ENCODE measurements around the gene RGS3.

RGS3 gene

GRCh38 chr9:113444736-113445135 lies 18.8 kb upstream of the RGS3 start:
- Histone ChIP-seq H3K27me3 (ENCODE audit: control insufficient read depth in 1 of 2, insufficient read depth in 2 of 2, low read length in 2 of 2) (no peaks in the 10 kb centered on the region), H3K4me3 (ENCODE audit: low read depth in 1 of 2, low read length in 2 of 2) (no peak overlapping the region), H3K9me3 (ENCODE audit: low read length) (no peaks in the 10 kb centered on the region), H3K36me3 (ENCODE audit: insufficient read depth, low read length) (no peaks in the 10 kb centered on the region), H3K27ac (ENCODE audit: low read depth, low read length) (no peak overlapping the region), H3K4me1 (ENCODE audit: insufficient read depth, low read length) (peaks cover 5% of the 10 kb centered on the region), H3K9ac (ENCODE audit: low read length) (no peak overlapping the region)

GRCh38 chr9:113446323-113446740 lies 17.2 kb upstream of the RGS3 start:
- H3K9me3 ChIP-seq (ENCODE audit: low read length), result no peaks in the 10 kb centered on the region
- no peak overlapping the region for H3K27ac ChIP-seq (ENCODE audit: low read depth, low read length)
- no peak overlapping the region for H3K9ac ChIP-seq (ENCODE audit: low read length)
- no peaks in the 10 kb centered on the region for H3K27me3 ChIP-seq (ENCODE audit: control insufficient read depth in 1 of 2, insufficient read depth in 2 of 2, low read length in 2 of 2)
- no peaks in the 10 kb centered on the region for H3K36me3 ChIP-seq (ENCODE audit: insufficient read depth, low read length)
- peaks cover 5% of the 10 kb centered on the region for H3K4me1 ChIP-seq (ENCODE audit: insufficient read depth, low read length)
- no peak overlapping the region for H3K4me3 ChIP-seq (ENCODE audit: low read depth in 1 of 2, low read length in 2 of 2)

- no peaks in the 10 kb centered on the region for H3K9me3 ChIP-seq (ENCODE audit: low read length)
- H3K27ac ChIP-seq (ENCODE audit: low read depth, low read length), result no peak overlapping the region
- no peak overlapping the region for H3K9ac ChIP-seq (ENCODE audit: low read length)
- H3K4me3 ChIP-seq (ENCODE audit: low read depth in 1 of 2, low read length in 2 of 2), result no peak overlapping the region
- peaks cover 9% of the 10 kb centered on the region for H3K4me1 ChIP-seq (ENCODE audit: insufficient read depth, low read length)
- no peaks in the 10 kb centered on the region for H3K36me3 ChIP-seq (ENCODE audit: insufficient read depth, low read length)
- no peaks in the 10 kb centered on the region for H3K27me3 ChIP-seq (ENCODE audit: control insufficient read depth in 1 of 2, insufficient read depth in 2 of 2, low read length in 2 of 2)
Observed at GRCh38 chr9:113449376-113449775, 14.2 kb upstream of the RGS3 start.

GRCh38 chr9:113452113-113452605 lies 11.4 kb upstream of the RGS3 start:
- H3K36me3 ChIP-seq (ENCODE audit: insufficient read depth, low read length), result no peaks in the 10 kb centered on the region
- no peak overlapping the region for H3K9ac ChIP-seq (ENCODE audit: low read length)
- H3K27ac ChIP-seq (ENCODE audit: low read depth, low read length), result no peak overlapping the region
- no peaks in the 10 kb centered on the region for H3K9me3 ChIP-seq (ENCODE audit: low read length)
- H3K4me1 ChIP-seq (ENCODE audit: insufficient read depth, low read length), result peaks cover 26% of the 10 kb centered on the region
- H3K27me3 ChIP-seq (ENCODE audit: control insufficient read depth in 1 of 2, insufficient read depth in 2 of 2, low read length in 2 of 2), result no peaks in the 10 kb centered on the region
- no peak overlapping the region for H3K4me3 ChIP-seq (ENCODE audit: low read depth in 1 of 2, low read length in 2 of 2)

- no peak overlapping the region for H3K4me3 ChIP-seq (ENCODE audit: low read depth in 1 of 2, low read length in 2 of 2)
- no peaks in the 10 kb centered on the region for H3K36me3 ChIP-seq (ENCODE audit: insufficient read depth, low read length)
- peaks cover 26% of the 10 kb centered on the region for H3K4me1 ChIP-seq (ENCODE audit: insufficient read depth, low read length)
- no peaks in the 10 kb centered on the region for H3K9me3 ChIP-seq (ENCODE audit: low read length)
- peak overlapping the region; percentile 37 for H3K9ac ChIP-seq (ENCODE audit: low read length)
- H3K27me3 ChIP-seq (ENCODE audit: control insufficient read depth in 1 of 2, insufficient read depth in 2 of 2, low read length in 2 of 2), result no peaks in the 10 kb centered on the region
- peak overlapping the region; percentile 64 for H3K27ac ChIP-seq (ENCODE audit: low read depth, low read length)
Observed at GRCh38 chr9:113454914-113455761, 8.4 kb upstream of the RGS3 start.

GRCh38 chr9:113456235-113456634 lies 7.3 kb upstream of the RGS3 start:
- H3K27ac ChIP-seq (ENCODE audit: low read depth, low read length), result peak overlapping the region; percentile 64

GRCh38 chr9:113461285-113461684 lies 2.2 kb upstream of the RGS3 start:
- H3K4me1 ChIP-seq (ENCODE audit: insufficient read depth, low read length), result peaks cover 12% of the 10 kb centered on the region
- H3K27me3 ChIP-seq (ENCODE audit: control insufficient read depth in 1 of 2, insufficient read depth in 2 of 2, low read length in 2 of 2), result no peaks in the 10 kb centered on the region
- H3K4me3 ChIP-seq (ENCODE audit: low read depth in 1 of 2, low read length in 2 of 2), result no peak overlapping the region
- H3K9me3 ChIP-seq (ENCODE audit: low read length), result no peaks in the 10 kb centered on the region
- H3K9ac ChIP-seq (ENCODE audit: low read length), result no peak overlapping the region
- no peak overlapping the region for H3K27ac ChIP-seq (ENCODE audit: low read depth, low read length)
- H3K36me3 ChIP-seq (ENCODE audit: insufficient read depth, low read length), result no peaks in the 10 kb centered on the region

More at GRCh38 chr9:113456235-113456634, 7.3 kb upstream of the RGS3 start:
- no peak overlapping the region for H3K4me3 ChIP-seq (ENCODE audit: low read depth in 1 of 2, low read length in 2 of 2)
- no peak overlapping the region for H3K9ac ChIP-seq (ENCODE audit: low read length)
- no peaks in the 10 kb centered on the region for H3K27me3 ChIP-seq (ENCODE audit: control insufficient read depth in 1 of 2, insufficient read depth in 2 of 2, low read length in 2 of 2)
- H3K4me1 ChIP-seq (ENCODE audit: insufficient read depth, low read length), result peaks cover 26% of the 10 kb centered on the region
- H3K9me3 ChIP-seq (ENCODE audit: low read length), result no peaks in the 10 kb centered on the region
- no peaks in the 10 kb centered on the region for H3K36me3 ChIP-seq (ENCODE audit: insufficient read depth, low read length)

GRCh38 chr9:113461943-113462342 lies 1.6 kb upstream of the RGS3 start:
- Histone ChIP-seq H3K9ac (ENCODE audit: low read length) (no peak overlapping the region), H3K27ac (ENCODE audit: low read depth, low read length) (no peak overlapping the region), H3K27me3 (ENCODE audit: control insufficient read depth in 1 of 2, insufficient read depth in 2 of 2, low read length in 2 of 2) (no peaks in the 10 kb centered on the region), H3K4me3 (ENCODE audit: low read depth in 1 of 2, low read length in 2 of 2) (no peak overlapping the region), H3K9me3 (ENCODE audit: low read length) (no peaks in the 10 kb centered on the region), H3K36me3 (ENCODE audit: insufficient read depth, low read length) (no peaks in the 10 kb centered on the region), H3K4me1 (ENCODE audit: insufficient read depth, low read length) (peaks cover 9% of the 10 kb centered on the region)

- Histone ChIP-seq H3K27me3 (ENCODE audit: control insufficient read depth in 1 of 2, insufficient read depth in 2 of 2, low read length in 2 of 2) (no peaks in the 10 kb centered on the region), H3K4me1 (ENCODE audit: insufficient read depth, low read length) (peaks cover 9% of the 10 kb centered on the region), H3K9me3 (ENCODE audit: low read length) (no peaks in the 10 kb centered on the region), H3K4me3 (ENCODE audit: low read depth in 1 of 2, low read length in 2 of 2) (peak overlapping the region in 1 of 2 donors; percentile 6), H3K27ac (ENCODE audit: low read depth, low read length) (no peak overlapping the region), H3K36me3 (ENCODE audit: insufficient read depth, low read length) (no peaks in the 10 kb centered on the region), H3K9ac (ENCODE audit: low read length) (no peak overlapping the region)
Observed at GRCh38 chr9:113462781-113463286, 693 bp upstream of the RGS3 start.

- Histone ChIP-seq H3K36me3 (ENCODE audit: insufficient read depth, low read length) (no peaks in the 10 kb centered on the region), H3K9me3 (ENCODE audit: low read length) (no peaks in the 10 kb centered on the region), H3K27me3 (ENCODE audit: control insufficient read depth in 1 of 2, insufficient read depth in 2 of 2, low read length in 2 of 2) (no peaks in the 10 kb centered on the region), H3K4me1 (ENCODE audit: insufficient read depth, low read length) (peaks cover 16% of the 10 kb centered on the region), H3K9ac (ENCODE audit: low read length) (no peak overlapping the region), H3K4me3 (ENCODE audit: low read depth in 1 of 2, low read length in 2 of 2) (peak overlapping the region; percentile 38 to 66), H3K27ac (ENCODE audit: low read depth, low read length) (peak overlapping the region; percentile 19)
Observed at GRCh38 chr9:113464286-113464660, 746 bp downstream of the RGS3 start.

GRCh38 chr9:113465599-113466140 lies 2.1 kb downstream of the RGS3 start:
- H3K27ac ChIP-seq (ENCODE audit: low read depth, low read length), result no peak overlapping the region
- peaks cover 17% of the 10 kb centered on the region for H3K4me1 ChIP-seq (ENCODE audit: insufficient read depth, low read length)
- no peaks in the 10 kb centered on the region for H3K27me3 ChIP-seq (ENCODE audit: control insufficient read depth in 1 of 2, insufficient read depth in 2 of 2, low read length in 2 of 2)
- no peaks in the 10 kb centered on the region for H3K9me3 ChIP-seq (ENCODE audit: low read length)
- H3K4me3 ChIP-seq (ENCODE audit: low read depth in 1 of 2, low read length in 2 of 2), result no peak overlapping the region
- H3K9ac ChIP-seq (ENCODE audit: low read length), result no peak overlapping the region
- no peaks in the 10 kb centered on the region for H3K36me3 ChIP-seq (ENCODE audit: insufficient read depth, low read length)
